Brain pericyte (primary cell): ENCODE results near the gene TM4SF1.
"Not testable (repeated sequence)": the region's sequence is repeated elsewhere in the genome, so short reads cannot be mapped to it uniquely, and the experiment has no call there.

ENCODE experiments used
- DNase-seq: peaks from one replicate; pipeline ENCODE4 v3.0.0-alpha.2; 2012; ENCODE audit warnings: low read depth, low spot score

The TM4SF1 gene

DNA sequence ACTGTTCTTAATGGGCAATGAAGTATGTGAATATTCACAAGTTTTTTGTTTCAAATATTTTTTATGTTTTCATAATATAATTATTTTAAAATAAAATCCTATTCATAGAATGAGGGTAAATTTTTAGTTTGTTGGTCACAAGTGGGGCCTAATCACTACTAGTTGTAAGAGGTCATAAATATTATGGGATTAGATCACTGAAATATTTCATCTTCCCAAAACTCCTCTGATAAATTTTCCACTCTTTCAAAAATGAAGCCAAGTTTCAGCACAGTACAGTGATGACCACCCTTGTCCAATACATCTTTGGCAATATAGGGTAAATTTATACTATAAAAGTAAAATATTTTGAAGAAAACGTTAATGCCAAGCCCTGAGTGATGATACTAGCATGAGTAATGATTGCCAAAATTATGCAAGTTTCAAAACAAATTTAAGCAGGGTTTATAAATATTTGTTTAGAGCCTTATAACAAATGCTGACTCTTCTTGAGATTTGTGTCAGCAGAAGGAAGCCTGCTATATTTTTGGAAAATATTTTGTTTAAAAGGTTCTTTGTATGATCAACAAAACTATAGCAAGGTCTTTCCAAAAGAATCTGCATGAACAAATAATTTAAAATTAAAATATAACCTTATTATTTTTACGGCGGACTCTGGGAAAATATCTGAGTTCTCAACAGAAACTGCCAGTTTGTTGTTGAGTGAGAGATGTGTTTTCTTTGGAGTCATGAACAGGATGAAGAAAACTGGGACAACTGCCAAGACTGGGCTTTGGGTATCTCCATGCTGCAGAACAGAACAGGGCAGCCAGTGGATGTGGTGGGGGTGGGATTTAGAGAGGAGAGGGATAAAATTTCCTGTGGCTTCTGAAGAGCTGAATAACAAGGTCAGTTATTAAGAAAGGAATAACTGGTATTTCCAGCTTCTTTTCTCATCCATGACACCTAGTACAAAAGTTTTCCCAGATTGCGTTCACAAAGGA is 17.9 kb upstream of the TM4SF1 start:
- DNase-seq: peak; percentile 89

DNA sequence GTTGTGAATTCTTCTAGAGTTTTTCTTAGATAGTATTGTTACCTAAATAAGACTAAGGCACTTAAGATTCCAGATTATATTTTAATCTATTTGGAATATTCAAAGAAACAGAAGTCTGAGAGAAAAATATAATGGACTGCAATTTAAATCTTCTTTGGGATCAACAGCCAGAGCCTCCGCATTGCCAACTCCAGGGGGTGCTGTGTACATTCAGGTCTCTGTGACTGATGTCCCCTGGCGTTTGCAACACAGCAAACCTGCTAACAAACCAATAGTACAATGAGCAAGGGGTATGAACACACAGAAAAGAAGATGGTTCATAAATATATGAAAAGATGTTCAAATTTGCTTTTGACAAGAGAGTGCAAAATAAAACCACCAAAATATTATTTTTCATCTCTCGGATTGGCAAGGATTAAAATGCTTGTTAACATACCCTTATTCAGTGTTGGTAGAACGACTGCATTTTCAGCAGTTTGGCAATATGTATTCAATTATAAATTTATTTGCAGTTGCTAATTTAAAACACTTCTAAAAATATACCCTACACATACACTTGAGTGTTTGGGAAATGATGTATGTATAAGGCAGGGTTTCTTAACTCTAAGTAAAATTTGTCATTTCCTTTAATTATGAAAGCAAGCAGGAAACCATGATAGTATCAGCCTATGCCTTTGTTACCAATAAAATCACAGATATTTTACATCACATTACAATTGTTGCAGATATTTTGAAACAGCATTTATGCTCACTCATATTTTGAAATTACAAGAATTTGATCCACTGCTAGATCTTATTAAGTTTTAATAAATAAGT is 16.1 kb upstream of the TM4SF1 start:
- no peak for DNase-seq

- DNase-seq: no peak
Measured at GRCh38 chr3:149391960-149392359, 14.5 kb upstream of the TM4SF1 start.

GRCh38 chr3:149390772-149391212 is 13.3 kb upstream of the TM4SF1 start:
- DNase-seq: no peak

DNA sequence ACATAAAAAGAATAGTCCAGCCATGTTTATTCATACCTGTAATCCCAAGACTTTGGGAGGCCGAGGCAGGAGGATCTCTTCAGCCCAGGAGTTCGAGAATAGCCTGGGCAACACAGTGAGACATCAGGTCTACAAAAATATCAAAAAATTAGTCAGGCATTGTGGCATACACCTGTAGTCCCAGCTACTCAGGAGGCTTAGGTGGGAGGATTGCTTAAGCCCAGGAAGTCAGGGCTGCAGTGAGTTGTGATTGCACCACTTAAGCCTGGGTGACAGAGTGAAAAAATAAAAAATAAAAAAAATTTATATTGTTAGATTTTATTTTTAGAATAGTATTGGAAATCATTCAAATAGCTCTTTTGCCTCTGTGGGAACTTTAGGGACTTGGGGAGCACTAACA is 12.8 kb upstream of the TM4SF1 start:
- DNase-seq: no peak

DNA sequence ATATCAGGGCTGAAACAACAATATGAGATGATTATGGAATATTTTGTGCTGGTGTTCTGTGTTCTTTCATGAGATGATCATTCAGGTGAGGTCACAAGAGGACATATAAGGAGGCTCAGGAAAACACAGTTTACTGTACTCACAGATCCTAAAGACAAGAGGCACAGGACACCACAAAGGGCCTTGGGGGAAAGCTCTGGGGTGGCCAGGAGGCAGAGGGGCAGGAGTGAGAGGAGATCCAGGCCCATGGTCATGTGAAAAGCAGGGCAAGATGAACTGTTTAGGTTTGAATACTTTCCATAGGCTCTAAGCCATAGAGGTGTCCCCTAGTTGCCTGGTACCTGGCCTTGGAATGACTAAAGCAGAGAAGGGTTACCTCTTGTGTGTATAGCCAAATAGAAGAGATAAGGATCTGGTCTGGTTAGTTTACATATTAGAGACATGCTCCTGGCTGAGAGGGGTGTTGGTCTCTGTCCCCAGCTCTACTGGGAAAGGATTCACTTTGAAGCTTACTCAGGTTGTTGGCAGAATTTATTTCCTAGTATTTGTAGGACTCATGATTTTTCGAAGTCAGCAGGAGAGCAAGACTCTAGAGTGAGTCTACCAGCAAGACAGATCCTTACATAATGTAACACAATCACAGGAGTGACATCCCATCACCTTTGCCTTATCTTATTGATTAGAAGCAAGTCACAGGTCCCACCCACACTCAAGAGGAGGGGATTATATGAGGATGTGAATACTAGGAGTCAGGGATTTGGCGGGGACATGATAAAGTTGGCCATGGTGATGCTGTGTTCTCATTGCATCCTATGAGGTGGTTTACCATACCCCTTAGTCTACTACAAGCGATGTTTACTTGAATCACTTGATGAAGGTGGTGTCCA is 11.3 kb upstream of the TM4SF1 start:
- no peak for DNase-seq

GRCh38 chr3:149388001-149388440 is 10.6 kb upstream of the TM4SF1 start:
- DNase-seq: no peak

- DNase-seq: no peak
Measured at GRCh38 chr3:149386299-149386606, 8.8 kb upstream of the TM4SF1 start.

GRCh38 chr3:149385617-149386298 is 8.3 kb upstream of the TM4SF1 start:
- DNase-seq: no peak

GRCh38 chr3:149384911-149385321 is 7.5 kb upstream of the TM4SF1 start:
- no peak for DNase-seq

DNA sequence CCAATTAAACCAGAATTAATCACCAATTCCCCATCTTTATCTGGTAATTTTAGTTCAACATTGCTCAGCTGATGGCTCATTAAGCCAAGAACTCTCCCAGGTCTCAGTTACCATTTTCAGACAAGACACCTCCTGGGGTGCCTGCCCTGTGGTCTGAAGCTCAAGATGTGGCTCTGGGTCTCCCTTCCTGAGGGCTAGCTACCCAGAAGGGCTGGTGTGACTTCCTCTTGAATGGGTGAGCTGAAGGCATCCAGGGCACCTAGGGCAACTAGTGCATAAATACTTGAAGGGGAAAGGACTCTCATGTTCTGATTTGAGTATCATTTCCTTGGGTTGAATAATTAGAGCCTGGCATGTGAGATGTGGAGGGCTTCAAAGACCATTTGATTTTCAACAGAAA is 6.7 kb upstream of the TM4SF1 start:
- DNase-seq: no peak

DNA sequence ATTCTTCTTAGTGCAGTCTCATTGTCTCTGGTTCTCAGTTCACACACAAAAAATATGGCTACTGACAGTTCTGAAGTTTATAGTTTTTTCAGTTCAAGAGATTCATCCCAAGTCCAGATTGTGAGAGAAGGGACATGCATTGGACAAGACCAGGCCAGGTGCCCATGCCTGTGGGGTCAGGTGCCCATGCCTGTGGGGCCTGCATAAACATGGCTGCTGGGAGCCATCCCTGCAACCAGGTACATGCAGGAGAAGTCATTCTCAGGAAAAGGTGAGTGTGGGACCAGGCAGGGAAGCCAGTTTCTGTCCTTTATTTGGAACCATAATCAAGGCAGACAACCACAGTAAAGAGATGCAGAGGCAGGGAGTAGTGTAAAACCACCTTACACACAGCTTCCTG is 6.3 kb upstream of the TM4SF1 start:
- DNase-seq: no peak

DNA sequence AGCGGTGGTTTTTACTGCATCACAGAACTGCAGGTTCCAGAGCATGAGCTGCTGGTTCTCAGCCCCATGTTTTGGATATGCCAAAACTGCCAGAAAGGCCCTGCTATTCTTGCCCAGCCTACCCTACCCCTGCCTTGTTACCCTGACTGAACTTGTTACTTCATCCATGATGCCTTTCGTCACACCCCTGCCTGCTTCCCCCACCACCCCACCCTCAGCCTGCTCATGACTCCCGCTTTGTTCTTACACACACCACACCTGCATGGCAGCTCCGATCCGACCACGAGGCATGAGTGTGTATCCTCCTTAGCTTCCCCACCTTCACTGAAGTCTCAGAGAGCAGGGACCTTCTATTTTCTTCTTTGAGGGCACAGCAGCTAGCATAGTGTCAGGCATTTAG is 5.1 kb upstream of the TM4SF1 start:
- DNase-seq: no peak

DNA sequence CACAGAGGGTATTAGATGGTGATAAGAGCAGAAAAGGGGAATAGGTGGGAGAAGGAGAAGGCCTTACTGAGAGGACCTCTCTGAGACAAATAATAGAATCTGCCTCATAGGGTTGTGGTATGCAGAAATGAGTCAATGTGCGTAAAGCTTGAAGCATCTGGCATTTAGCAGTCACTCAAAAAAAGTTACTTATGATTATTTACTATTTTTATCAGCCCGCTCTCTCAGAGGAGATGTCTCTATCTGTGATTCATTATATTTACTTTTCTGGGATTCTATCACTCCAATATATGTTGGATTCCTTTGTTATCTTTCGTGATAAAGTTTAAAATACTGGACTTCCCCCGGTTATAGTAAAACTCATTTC is 4.6 kb upstream of the TM4SF1 start:
- no peak for DNase-seq

GRCh38 chr3:149381173-149382100 is 4.0 kb upstream of the TM4SF1 start:
- DNase-seq: no peak

DNA sequence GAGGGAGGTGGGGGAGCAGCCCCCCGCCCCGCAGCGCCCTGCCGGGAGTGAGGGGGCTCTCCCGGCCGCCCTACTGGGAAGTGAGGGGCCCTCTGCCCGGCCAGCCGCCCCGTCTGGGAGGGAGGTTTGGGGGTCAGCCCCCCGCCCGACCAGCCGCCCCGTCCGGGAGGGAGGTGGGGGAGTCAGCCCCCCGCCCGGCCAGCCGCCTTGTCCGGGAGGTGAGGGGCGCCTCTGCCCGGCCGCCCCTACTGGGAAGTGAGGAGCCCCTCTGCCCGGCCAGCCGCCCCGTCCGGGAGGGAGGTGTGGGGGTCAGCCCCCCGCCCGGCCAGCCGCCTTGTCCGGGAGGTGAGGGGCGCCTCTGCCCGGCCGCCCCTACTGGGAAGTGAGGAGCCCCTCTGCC is 2.8 kb upstream of the TM4SF1 start:
- DNase-seq: not testable (repeated sequence)

- DNase-seq: no peak
Measured at GRCh38 chr3:149378478-149379309, 1.2 kb upstream of the TM4SF1 start.

DNA sequence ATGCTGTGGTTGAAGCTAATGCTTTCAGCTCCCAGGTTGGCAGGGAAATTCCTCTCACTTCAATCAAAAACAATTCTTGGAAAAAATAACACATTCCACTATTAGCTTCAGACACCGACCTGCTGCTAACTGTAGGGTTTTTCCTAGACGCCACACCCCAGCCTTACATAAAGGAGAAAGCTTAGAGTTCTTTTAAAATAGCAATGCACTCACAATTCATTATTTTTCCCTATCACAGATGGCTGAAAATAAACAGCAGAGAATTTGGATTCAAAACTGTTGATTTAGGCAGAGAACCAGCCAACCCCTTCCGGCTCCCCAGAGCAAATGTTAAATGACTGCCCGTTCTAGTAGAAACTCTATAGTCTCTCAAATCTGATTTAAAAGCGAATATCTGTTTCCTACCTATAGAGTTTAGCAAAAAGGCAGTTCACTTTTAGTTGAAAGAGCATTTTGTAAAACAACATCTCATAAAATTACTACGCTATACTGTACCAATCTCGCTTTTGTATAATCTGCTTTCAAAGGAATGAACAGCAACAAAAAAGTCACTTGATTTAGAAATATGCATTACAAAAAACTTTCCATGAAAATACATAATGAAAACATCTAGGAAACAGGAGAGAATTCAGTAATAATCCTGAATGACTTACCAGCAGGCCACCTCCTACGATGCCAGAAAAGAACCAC is 586 bp downstream of the TM4SF1 start:
- no peak for DNase-seq
